ENCODE data around the gene DDIT3.

DNA sequence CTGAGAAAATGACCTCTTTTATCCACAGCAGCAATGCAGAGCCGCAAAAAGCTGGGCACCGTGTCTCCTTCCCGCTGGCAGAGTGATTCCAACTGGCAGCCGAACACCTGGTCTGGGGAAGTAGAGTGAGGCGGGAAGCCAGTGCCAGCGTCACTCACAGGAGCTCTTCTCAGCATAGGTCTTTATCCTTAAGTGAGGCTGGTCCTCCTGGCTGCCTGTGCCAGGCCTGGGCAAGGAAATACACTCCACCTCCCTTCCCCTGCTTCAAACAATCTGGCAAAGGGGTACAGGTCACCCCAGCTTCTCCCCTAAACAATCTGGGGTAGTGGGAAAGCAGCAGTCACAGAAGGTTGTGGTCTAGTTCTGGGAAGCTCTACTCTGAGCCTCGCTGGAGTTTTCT lies 45.5 kb downstream of the DDIT3 start:
- TF ChIP-seq, protein P1, sequence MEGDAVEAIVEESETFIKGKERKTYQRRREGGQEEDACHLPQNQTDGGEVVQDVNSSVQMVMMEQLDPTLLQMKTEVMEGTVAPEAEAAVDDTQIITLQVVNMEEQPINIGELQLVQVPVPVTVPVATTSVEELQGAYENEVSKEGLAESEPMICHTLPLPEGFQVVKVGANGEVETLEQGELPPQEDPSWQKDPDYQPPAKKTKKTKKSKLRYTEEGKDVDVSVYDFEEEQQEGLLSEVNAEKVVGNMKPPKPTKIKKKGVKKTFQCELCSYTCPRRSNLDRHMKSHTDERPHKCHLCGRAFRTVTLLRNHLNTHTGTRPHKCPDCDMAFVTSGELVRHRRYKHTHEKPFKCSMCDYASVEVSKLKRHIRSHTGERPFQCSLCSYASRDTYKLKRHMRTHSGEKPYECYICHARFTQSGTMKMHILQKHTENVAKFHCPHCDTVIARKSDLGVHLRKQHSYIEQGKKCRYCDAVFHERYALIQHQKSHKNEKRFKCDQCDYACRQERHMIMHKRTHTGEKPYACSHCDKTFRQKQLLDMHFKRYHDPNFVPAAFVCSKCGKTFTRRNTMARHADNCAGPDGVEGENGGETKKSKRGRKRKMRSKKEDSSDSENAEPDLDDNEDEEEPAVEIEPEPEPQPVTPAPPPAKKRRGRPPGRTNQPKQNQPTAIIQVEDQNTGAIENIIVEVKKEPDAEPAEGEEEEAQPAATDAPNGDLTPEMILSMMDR (IDR thresholded peaks at IDR 0.05 in 8 of 11, conservative IDR thresholded peaks at IDR 0.05 in 3 of 11): no peak
- no peak for TF ChIP-seq POLR2A (IDR thresholded peaks at IDR 0.05)

All from spleen (tissue), 7 donors.